ENCODE measurements around the gene TNNC1.

GRCh38 chr3:52470920-52471319 lies 17.1 kb upstream of the TNNC1 start:
- TF ChIP-seq CTCF (IDR thresholded peaks at IDR 0.05 in 4 of 5, conservative IDR thresholded peaks at IDR 0.05 in 1 of 5) (no peak), POLR2A (IDR thresholded peaks at IDR 0.05) (no peak)
